SHP77 (cell line): ENCODE results near the gene GLIS2.
"Not testable (repeated sequence)": the region's sequence is repeated elsewhere in the genome, so short reads cannot be mapped to it uniquely, and the experiment has no call there.

ENCODE experiments used
- DNase-seq, 2 experiments: peaks; one replicate each; lab custom pipeline; 2025; lab: John Stamatoyannopoulos, UW

GLIS2 gene

GRCh38 chr16:4319454-4320421, 3.9 kb downstream of the GLIS2 start:
- DNase-seq, result no peak

GRCh38 chr16:4320571-4321137, 4.8 kb downstream of the GLIS2 start:
- no peak for DNase-seq

GRCh38 chr16:4321286-4322120, 5.6 kb downstream of the GLIS2 start:
- DNase-seq, result no peak

- DNase-seq, result no peak
These were observed 6.5 kb downstream of the GLIS2 start for GRCh38 chr16:4322121-4323052.

GRCh38 chr16:4323071-4323844, 7.4 kb downstream of the GLIS2 start:
- DNase-seq, result no peak

- no peak for DNase-seq
These were observed 8.1 kb downstream of the GLIS2 start for GRCh38 chr16:4323845-4324488.

GRCh38 chr16:4324492-4325252, 8.8 kb downstream of the GLIS2 start:
- no peak for DNase-seq

- no peak for DNase-seq
These were observed 9.4 kb downstream of the GLIS2 start for GRCh38 chr16:4325253-4325758.

- DNase-seq, result no peak
These were observed 11.6 kb downstream of the GLIS2 start for GRCh38 chr16:4327386-4328045.

- DNase-seq, result peak in 1 of 2 experiments; percentile 63
These were observed 12.3 kb downstream of the GLIS2 start for GRCh38 chr16:4328046-4328781.

GRCh38 chr16:4328782-4329775, 13.2 kb downstream of the GLIS2 start:
- peak in 1 of 2 experiments; percentile 23 for DNase-seq

GRCh38 chr16:4330277-4330874, 14.5 kb downstream of the GLIS2 start:
- DNase-seq, result peak in 1 of 2 experiments; percentile 48

GRCh38 chr16:4332083-4332482, 16.2 kb downstream of the GLIS2 start:
- DNase-seq, result no peak

- DNase-seq, result no peak
These were observed 16.9 kb downstream of the GLIS2 start for GRCh38 chr16:4332623-4333307.

- no peak for DNase-seq
These were observed 17.4 kb downstream of the GLIS2 start for GRCh38 chr16:4333308-4333638.

GRCh38 chr16:4333714-4334113, 17.8 kb downstream of the GLIS2 start:
- DNase-seq, result not testable (repeated sequence)
